ENCODE results near the gene AVPR2. TPM values are rescaled to one million over a fixed set of nuclear protein-coding genes. Genes with fewer than 3 reads are reported as not detected.

AVPR2 gene
- total RNA-seq, 1 experiment from 2014 or later, result 10.6 TPM

- H3K27ac ChIP-seq (ENCODE audit: low read length), result 0 out of 2 replicates have a peak overlapping the region, but pooled peaks have one; percentile 1
- no peaks in the 10 kb centered on the region for H3K9me3 ChIP-seq (ENCODE audit: control insufficient read depth, insufficient read depth, low read depth, low read length)
- H3K36me3 ChIP-seq (ENCODE audit: control insufficient read depth, insufficient read depth, low read length), result no peaks in the 10 kb centered on the region
- TF ChIP-seq SIN3A (IDR thresholded peaks at IDR 0.05; ENCODE audit: borderline replicate concordance, insufficient read depth, low read depth, low read length) (no peak), TCF7L2 (IDR thresholded peaks at IDR 0.05; ENCODE audit: low read depth, low read length) (no peak), POLR2AphosphoS5 (IDR thresholded peaks at IDR 0.05; ENCODE audit: low read depth, low read length) (no peak), REST (IDR thresholded peaks at IDR 0.05; ENCODE audit: insufficient read depth in 1 of 2, low read depth in 2 of 2, low read length in 1 of 2) (no peak), CTCF (IDR thresholded peaks at IDR 0.05) (no peak)
- in situ Hi-C loops (cut with HindIII; ENCODE audit: low pct_unique_long_range_greater_than_20kb, low sequenced_read_pairs), result no loop called here
- BruUV-seq (replicated peaks), result no TSS peak
- intact Hi-C loops (cut with micrococcal nuclease; ENCODE audit: unreplicated experiment), result no loop called here
- CTCF ChIA-PET, result interaction anchor here (0.6 to 3.1 kb wide), 3 partner anchors 13 to 38 kb away, joined by 3 to 24 read pairs (median 8); no protein-coding TSS in a partner anchor
- ATAC-seq (peak; percentile 52), DNase-seq (ENCODE audit: low read depth, low spot score) (no peak)
- no peaks in the 10 kb centered on the region for H3K27me3 ChIP-seq (ENCODE audit: control insufficient read depth, insufficient read depth, low read length)
- POLR2A ChIA-PET, result interaction anchor here (0.6 kb wide), 2 partner anchors 9 to 24 kb away, joined by 3 to 4 read pairs; no protein-coding TSS in a partner anchor
- peaks cover 16% of the 10 kb centered on the region for H3K4me1 ChIP-seq (ENCODE audit: control insufficient read depth, insufficient read depth, low read length)
- no peak overlapping the region for H3K4me3 ChIP-seq (ENCODE audit: low read depth in 2 of 2, low read length in 2 of 2)
Observed at GRCh38 chrX:153909024-153909979, 4.8 kb downstream of the AVPR2 start.

DNA sequence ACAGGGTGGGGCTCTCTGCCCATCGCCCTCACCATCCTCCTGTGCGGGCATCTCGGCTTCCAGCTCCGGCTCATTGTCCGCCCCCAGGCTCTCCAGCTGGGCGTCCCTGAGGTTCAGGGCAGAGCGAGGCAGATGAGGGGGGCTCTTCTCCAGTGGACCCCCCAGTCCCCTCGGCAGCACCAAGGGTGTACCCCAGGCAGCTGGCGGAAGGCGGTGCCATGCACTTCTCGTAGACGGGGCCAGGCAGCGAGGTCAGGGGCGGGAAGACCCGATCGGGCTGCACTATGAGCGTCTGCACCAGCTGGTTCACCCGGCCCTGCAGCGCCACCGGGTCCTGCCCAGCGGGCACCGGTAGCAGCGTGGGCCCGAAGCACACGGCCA, 5.5 kb downstream of the AVPR2 start:
- Histone ChIP-seq H3K36me3 (ENCODE audit: control insufficient read depth, insufficient read depth, low read length) (no peaks in the 10 kb centered on the region), H3K4me1 (ENCODE audit: control insufficient read depth, insufficient read depth, low read length) (peaks cover 10% of the 10 kb centered on the region), H3K27me3 (ENCODE audit: control insufficient read depth, insufficient read depth, low read length) (no peaks in the 10 kb centered on the region), H3K27ac (ENCODE audit: low read length) (no peak overlapping the region), H3K4me3 (ENCODE audit: low read depth in 2 of 2, low read length in 2 of 2) (no peak overlapping the region), H3K9me3 (ENCODE audit: control insufficient read depth, insufficient read depth, low read depth, low read length) (no peaks in the 10 kb centered on the region)
- ChIA-PET POLR2A (no interaction called here), CTCF (interaction anchor here (0.6 to 3.1 kb wide), 3 partner anchors 13 to 104 kb away, joined by 3 to 24 read pairs (median 3); no protein-coding TSS in a partner anchor)
- TF ChIP-seq SIN3A (IDR thresholded peaks at IDR 0.05; ENCODE audit: borderline replicate concordance, insufficient read depth, low read depth, low read length) (no peak), REST (IDR thresholded peaks at IDR 0.05; ENCODE audit: insufficient read depth in 1 of 2, low read depth in 2 of 2, low read length in 1 of 2) (no peak), TCF7L2 (IDR thresholded peaks at IDR 0.05; ENCODE audit: low read depth, low read length) (no peak), CTCF (IDR thresholded peaks at IDR 0.05) (no peak), POLR2AphosphoS5 (IDR thresholded peaks at IDR 0.05; ENCODE audit: low read depth, low read length) (no peak)
- in situ Hi-C loops (cut with HindIII; ENCODE audit: low pct_unique_long_range_greater_than_20kb, low sequenced_read_pairs) (no loop called here), intact Hi-C loops (cut with micrococcal nuclease; ENCODE audit: unreplicated experiment) (no loop called here)
- DNase-seq (ENCODE audit: low read depth, low spot score) (no peak), ATAC-seq (no peak)
- no TSS peak for BruUV-seq (replicated peaks)
